C4-2B (cell line): ENCODE results near the gene CRY1.

Source experiments
- H3K27ac ChIP-seq: fragments of 450-650 bp; 2 replicates; pipeline ENCODE4 v1.5.1; 2017
- ZFX ChIP-seq: fragments of 450-650 bp; IDR thresholded peaks from 2 replicates; pipeline ENCODE4 v1.6.1; 2017
- TF ChIP-seq, protein P1 (sequence below): fragments of 450-650 bp; conservative IDR thresholded peaks from 2 replicates; pipeline ENCODE4 v1.5.1; 2017; ENCODE audit warnings: mild to moderate bottlenecking

The CRY1 gene

DNA sequence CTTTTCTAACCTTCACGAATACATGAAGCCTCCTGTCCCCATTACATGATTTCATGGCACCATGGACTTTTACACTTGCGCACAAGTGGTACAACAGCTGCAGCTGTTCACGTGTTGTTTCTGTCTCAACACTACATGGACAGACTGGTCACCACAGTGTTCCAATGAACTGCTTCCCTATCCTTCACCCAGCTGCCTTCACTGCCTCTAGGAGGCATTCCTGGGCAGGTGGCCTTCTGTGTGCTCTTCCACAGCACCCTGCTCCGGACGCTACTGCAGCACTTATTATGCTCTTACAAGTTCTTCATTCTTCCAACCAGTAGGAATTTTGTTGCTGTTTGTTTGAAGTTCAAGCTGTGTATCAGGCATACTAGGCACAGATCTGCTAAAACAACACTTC lies 107.9 kb downstream of the CRY1 start:
- H3K27ac ChIP-seq = no peak overlapping the region
- no peak for TF ChIP-seq ZFX

GRCh38 chr12:106984588-106985137 lies 108.7 kb downstream of the CRY1 start:
- TF ChIP-seq ZFX = no peak
- TF ChIP-seq, protein P1, sequence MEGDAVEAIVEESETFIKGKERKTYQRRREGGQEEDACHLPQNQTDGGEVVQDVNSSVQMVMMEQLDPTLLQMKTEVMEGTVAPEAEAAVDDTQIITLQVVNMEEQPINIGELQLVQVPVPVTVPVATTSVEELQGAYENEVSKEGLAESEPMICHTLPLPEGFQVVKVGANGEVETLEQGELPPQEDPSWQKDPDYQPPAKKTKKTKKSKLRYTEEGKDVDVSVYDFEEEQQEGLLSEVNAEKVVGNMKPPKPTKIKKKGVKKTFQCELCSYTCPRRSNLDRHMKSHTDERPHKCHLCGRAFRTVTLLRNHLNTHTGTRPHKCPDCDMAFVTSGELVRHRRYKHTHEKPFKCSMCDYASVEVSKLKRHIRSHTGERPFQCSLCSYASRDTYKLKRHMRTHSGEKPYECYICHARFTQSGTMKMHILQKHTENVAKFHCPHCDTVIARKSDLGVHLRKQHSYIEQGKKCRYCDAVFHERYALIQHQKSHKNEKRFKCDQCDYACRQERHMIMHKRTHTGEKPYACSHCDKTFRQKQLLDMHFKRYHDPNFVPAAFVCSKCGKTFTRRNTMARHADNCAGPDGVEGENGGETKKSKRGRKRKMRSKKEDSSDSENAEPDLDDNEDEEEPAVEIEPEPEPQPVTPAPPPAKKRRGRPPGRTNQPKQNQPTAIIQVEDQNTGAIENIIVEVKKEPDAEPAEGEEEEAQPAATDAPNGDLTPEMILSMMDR = no peak
- H3K27ac ChIP-seq = no peak overlapping the region

GRCh38 chr12:106982229-106982628 lies 111.1 kb downstream of the CRY1 start:
- H3K27ac ChIP-seq = no peak overlapping the region
- TF ChIP-seq, protein P1 = no peak
- no peak for TF ChIP-seq ZFX

DNA sequence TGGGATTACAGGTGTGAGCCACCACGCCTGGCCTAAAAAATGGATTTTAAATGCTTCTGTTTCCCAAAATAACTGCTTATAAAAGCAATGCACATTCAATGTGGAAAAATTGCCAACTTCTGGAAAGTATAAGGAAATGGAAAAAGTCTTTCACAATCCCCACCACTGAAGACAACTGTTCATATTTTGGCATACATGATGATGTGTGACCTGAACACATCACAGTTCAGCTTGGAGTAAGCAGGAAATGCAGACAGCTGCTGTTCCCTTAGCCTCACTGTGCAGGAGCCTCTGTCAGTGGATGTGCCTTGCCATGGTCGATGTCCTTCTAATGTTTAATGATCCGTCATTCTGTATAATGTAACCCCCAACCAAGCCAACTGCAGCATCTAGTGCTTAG lies 111.6 kb downstream of the CRY1 start:
- TF ChIP-seq, protein P1 = no peak
- no peak for TF ChIP-seq ZFX
- H3K27ac ChIP-seq = no peak overlapping the region

DNA sequence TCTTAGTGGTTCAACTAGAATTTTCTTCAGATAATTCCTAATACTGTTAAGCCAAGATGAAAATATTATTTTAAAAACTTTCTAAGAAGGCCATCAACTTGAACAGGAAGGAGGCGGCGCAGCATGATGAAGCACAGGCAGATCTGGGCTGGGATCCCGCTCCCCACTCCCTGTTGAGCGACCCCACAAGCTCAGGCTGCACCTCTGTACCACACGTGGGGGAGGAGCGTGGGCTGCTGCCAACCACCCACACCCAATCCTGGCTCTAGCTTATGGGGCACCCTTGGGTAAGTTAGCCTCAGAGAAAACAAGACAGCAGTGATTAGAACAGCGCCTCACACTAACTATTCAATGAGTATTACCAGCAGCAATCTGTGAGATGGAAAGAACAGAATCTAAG lies 112.4 kb downstream of the CRY1 start:
- no peak overlapping the region for H3K27ac ChIP-seq
- TF ChIP-seq, protein P1 = no peak
- no peak for TF ChIP-seq ZFX

DNA sequence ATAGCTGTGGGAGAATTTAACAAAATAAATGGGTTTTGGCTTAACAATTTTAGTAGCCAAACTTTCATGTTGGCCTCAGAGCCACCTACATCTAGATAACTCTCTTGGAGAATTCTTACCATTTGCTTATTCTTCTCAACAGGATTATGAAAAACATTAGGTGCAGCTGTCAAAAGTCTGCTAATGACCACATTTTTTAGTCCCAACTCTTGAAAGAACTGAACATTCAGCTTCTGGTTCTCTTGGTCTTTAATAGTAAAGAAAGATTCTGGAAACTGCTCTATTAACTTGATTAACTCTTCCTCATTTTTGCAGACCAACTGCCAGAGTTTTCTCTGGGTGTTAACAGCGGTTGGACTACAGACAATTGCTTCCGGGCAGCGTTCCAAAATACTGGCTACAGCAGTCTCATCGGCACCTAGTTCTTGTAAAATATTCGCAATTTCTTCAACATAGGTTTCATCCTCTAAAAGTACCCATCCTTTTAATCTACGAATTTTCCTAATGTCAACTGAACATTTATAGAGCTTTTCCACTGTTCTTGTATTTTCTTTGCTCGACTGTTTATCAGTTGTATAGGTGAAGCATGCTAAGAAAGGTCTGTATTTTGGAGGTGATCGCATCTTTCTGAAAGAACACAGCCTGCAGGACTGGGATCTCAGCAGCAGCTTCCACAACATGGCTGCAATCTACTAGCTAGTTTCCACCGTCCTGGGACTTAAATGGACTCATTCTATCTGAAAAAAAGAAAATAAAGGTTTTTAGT lies 115.1 kb downstream of the CRY1 start:
- no peak overlapping the region for H3K27ac ChIP-seq
- no peak for TF ChIP-seq ZFX
- TF ChIP-seq, protein P1 = no peak

DNA sequence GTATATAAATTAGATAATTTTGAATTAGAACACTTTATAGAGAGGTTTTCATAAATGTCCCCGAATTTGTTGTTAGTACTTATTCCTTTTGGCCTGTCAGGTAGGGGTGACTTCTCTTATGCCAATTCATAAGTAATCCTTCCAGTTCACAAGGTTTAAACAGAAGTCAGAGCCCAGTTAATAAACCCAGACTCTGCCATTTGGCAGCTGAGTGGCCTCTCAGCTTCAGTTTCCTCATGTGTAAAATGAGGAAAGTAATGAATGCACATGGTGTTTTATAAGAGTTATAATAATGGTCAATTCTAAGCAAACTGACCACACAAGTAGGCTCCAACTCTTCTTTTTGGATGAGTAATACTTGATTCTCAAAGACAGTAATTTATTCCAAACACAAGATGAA lies 116.7 kb downstream of the CRY1 start:
- no peak overlapping the region for H3K27ac ChIP-seq
- TF ChIP-seq, protein P1 = no peak
- TF ChIP-seq ZFX = no peak
